Effector memory CD4-positive, alpha-beta T cell (primary cell): ENCODE results near the gene CHST2.

ENCODE experiments used
- DNase-seq, 3 donors: peaks; one replicate each; pipeline ENCODE4 v3.0.0-alpha.2; 2020
- H3K27ac ChIP-seq: 2 replicates; pipeline ENCODE4 v1.7.0; 2013; ENCODE audit warnings: mild to moderate bottlenecking, low read length, moderate library complexity; ENCODE audit not compliant: insufficient read depth, poor library complexity, severe bottlenecking
- H3K27me3 ChIP-seq: replicated peaks from 2 replicates; pipeline ENCODE4 v1.7.0; 2013; ENCODE audit warnings: mild to moderate bottlenecking, low read length; ENCODE audit not compliant: insufficient read depth, control insufficient read depth, poor library complexity, severe bottlenecking
- H3K36me3 ChIP-seq: 2 replicates; pipeline ENCODE4 v1.7.0; 2013; ENCODE audit warnings: mild to moderate bottlenecking, low read length, moderate library complexity; ENCODE audit not compliant: control insufficient read depth, insufficient read depth
- H3K4me1 ChIP-seq: 2 replicates; pipeline ENCODE4 v1.7.0; 2013; ENCODE audit warnings: low read length, mild to moderate bottlenecking; ENCODE audit not compliant: control insufficient read depth, insufficient read depth, poor library complexity, severe bottlenecking
- H3K4me3 ChIP-seq: 2 replicates; pipeline ENCODE4 v1.7.0; 2013; ENCODE audit warnings: low read length, low read depth, mild to moderate bottlenecking; ENCODE audit not compliant: insufficient read depth, poor library complexity, severe bottlenecking
- H3K9me3 ChIP-seq: 2 replicates; pipeline ENCODE4 v1.7.0; 2013; ENCODE audit warnings: mild to moderate bottlenecking, low read length, moderate library complexity; ENCODE audit not compliant: control insufficient read depth

CHST2 gene

GRCh38 chr3:143119974-143120715 is 574 bp downstream of the CHST2 start:
- Histone ChIP-seq H3K4me1 (no peaks in the 10 kb centered on the region), H3K36me3 (no peaks in the 10 kb centered on the region), H3K4me3 (peak overlapping the region; percentile 82), H3K27me3 (no peaks in the 10 kb centered on the region), H3K27ac (no peak overlapping the region), H3K9me3 (no peaks in the 10 kb centered on the region)
- DNase-seq = no peak

- H3K27ac ChIP-seq = no peak overlapping the region
- H3K4me1 ChIP-seq = no peaks in the 10 kb centered on the region
- DNase-seq = no peak
Observed at GRCh38 chr3:143120716-143121240, 1.2 kb downstream of the CHST2 start.

GRCh38 chr3:143121241-143122088 is 1.9 kb downstream of the CHST2 start:
- no peaks in the 10 kb centered on the region for H3K4me1 ChIP-seq
- no peak overlapping the region for H3K27ac ChIP-seq
- H3K9me3 ChIP-seq = no peaks in the 10 kb centered on the region
- H3K27me3 ChIP-seq = no peaks in the 10 kb centered on the region
- no peak for DNase-seq
- H3K36me3 ChIP-seq = no peaks in the 10 kb centered on the region
- peak overlapping the region; percentile 82 for H3K4me3 ChIP-seq

More at GRCh38 chr3:143120716-143121240, 1.2 kb downstream of the CHST2 start:
- Histone ChIP-seq H3K4me3 (peak overlapping the region; percentile 82), H3K9me3 (no peaks in the 10 kb centered on the region), H3K36me3 (no peaks in the 10 kb centered on the region), H3K27me3 (no peaks in the 10 kb centered on the region)

- Histone ChIP-seq H3K36me3 (no peaks in the 10 kb centered on the region), H3K27me3 (no peaks in the 10 kb centered on the region), H3K4me3 (no peak overlapping the region), H3K4me1 (no peaks in the 10 kb centered on the region), H3K9me3 (no peaks in the 10 kb centered on the region), H3K27ac (no peak overlapping the region)
- DNase-seq = no peak
Observed at GRCh38 chr3:143122089-143122430, 2.5 kb downstream of the CHST2 start.

- Histone ChIP-seq H3K27ac (no peak overlapping the region), H3K27me3 (no peaks in the 10 kb centered on the region), H3K36me3 (no peaks in the 10 kb centered on the region), H3K9me3 (no peaks in the 10 kb centered on the region), H3K4me3 (no peak overlapping the region), H3K4me1 (no peaks in the 10 kb centered on the region)
- DNase-seq = no peak
Observed at GRCh38 chr3:143122608-143123352, 3.2 kb downstream of the CHST2 start.

- H3K27me3 ChIP-seq = no peaks in the 10 kb centered on the region
- no peak overlapping the region for H3K27ac ChIP-seq
- no peaks in the 10 kb centered on the region for H3K4me1 ChIP-seq
- no peaks in the 10 kb centered on the region for H3K9me3 ChIP-seq
- no peak for DNase-seq
- H3K4me3 ChIP-seq = no peak overlapping the region
- no peaks in the 10 kb centered on the region for H3K36me3 ChIP-seq
Observed at GRCh38 chr3:143123353-143123984, 3.9 kb downstream of the CHST2 start.

- Histone ChIP-seq H3K27me3 (no peaks in the 10 kb centered on the region), H3K27ac (no peak overlapping the region), H3K4me1 (no peaks in the 10 kb centered on the region), H3K4me3 (no peak overlapping the region), H3K9me3 (no peaks in the 10 kb centered on the region), H3K36me3 (no peaks in the 10 kb centered on the region)
- no peak for DNase-seq
Observed at GRCh38 chr3:143124601-143125520, 5.3 kb downstream of the CHST2 start.

GRCh38 chr3:143127801-143128200 is 8.2 kb downstream of the CHST2 start:
- DNase-seq = no peak

More at GRCh38 chr3:143127801-143128200, 8.2 kb downstream of the CHST2 start:
- Histone ChIP-seq H3K27me3 (no peaks in the 10 kb centered on the region), H3K36me3 (no peaks in the 10 kb centered on the region), H3K27ac (no peak overlapping the region), H3K4me1 (no peaks in the 10 kb centered on the region), H3K9me3 (no peaks in the 10 kb centered on the region), H3K4me3 (no peak overlapping the region)
